Left lung (tissue), 10 donors: ENCODE measurements around the gene LRP11. TPM values are rescaled to one million over a fixed set of nuclear protein-coding genes. Genes with fewer than 3 reads are reported as not detected.
A peak's percentile ranks its signal among the peaks of the same experiment; 100 is the strongest.

Experiments
- ATAC-seq: fragments of 200-7000 bp; cut with Tn5 transposase; one replicate; pipeline ENCODE4 v1.9.1; 2020; ENCODE audit warnings: moderate library complexity
- DNase-seq, 4 donors: peaks; one replicate each; pipeline ENCODE4 v3.0.0-alpha.2; 2013 to 2020
- H3K27ac ChIP-seq, 2 donors: fragments of 200-600 bp; sonication (generic) in 1 of 2; one replicate each; pipeline versions ENCODE4 v1.5.0 to v1.8.0; 2020 to 2021
- H3K27me3 ChIP-seq, 2 donors: fragments of 200-600 bp; sonication (generic) in 1 of 2; one replicate each; pipeline versions ENCODE4 v1.5.0 to v1.8.0; 2020 to 2021
- H3K36me3 ChIP-seq, 2 donors: fragments of 200-600 bp; sonication (generic) in 1 of 2; one replicate each; pipeline versions ENCODE4 v1.5.0 to v1.8.0; 2020 to 2021
- H3K4me1 ChIP-seq, 2 donors: fragments of 200-600 bp; one replicate each; pipeline ENCODE4 v1.8.0; 2021
- H3K4me3 ChIP-seq, 2 donors: fragments of 200-600 bp; sonication (generic) in 1 of 2; one replicate each; pipeline versions ENCODE4 v1.5.0 to v1.8.0; 2020 to 2021; ENCODE audit warnings: mild to moderate bottlenecking in 1 of 2
- H3K9me3 ChIP-seq, 2 donors: fragments of 200-600 bp; sonication (generic) in 1 of 2; one replicate each; pipeline versions ENCODE4 v1.5.0 to v1.8.0; 2020 to 2021
- intact Hi-C, 2 donors: fragments of 100-400 bp; cut with DNase I; formaldehyde crosslinking; loops; one replicate each; pipeline versions ENCODE4 v1.11.2 to v1.14.2; 2022
- polyA plus RNA-seq, 6 donors: library from polyadenylated mRNA; unstranded; fragments of 120-200 nt; gene quantifications; one replicate each; pipeline ENCODE4 v1.2.1, GENCODE V29; 2013; ENCODE audit not compliant: insufficient read length in 6 of 6
- total RNA-seq, 2 donors: library from RNA; stranded (reverse); fragmentation: NEBNext Ultra II Directional; extraction: Animal tissue kit (Norgen Biotek cat#: 25700); gene quantifications; one replicate each; pipeline ENCODE4 v1.2.1, GENCODE V29; 2021
- TF ChIP-seq, protein P1 (sequence below), 2 donors: fragments of 200-600 bp; sonication (generic) in 1 of 2; IDR thresholded peaks; one replicate each; pipeline versions ENCODE4 v1.5.0 to v1.8.0; 2021; ENCODE audit warnings: antibody characterized with exemption in 2 of 2
- donor health status: DM: no; HTN: yes; CAD: no.
- donor health status: DM: no; HTN: no; CAD: no.

The LRP11 gene
- total and polyA plus RNA-seq, 8 donors: 30.1 to 42.6 (median 36.4) TPM

DNA sequence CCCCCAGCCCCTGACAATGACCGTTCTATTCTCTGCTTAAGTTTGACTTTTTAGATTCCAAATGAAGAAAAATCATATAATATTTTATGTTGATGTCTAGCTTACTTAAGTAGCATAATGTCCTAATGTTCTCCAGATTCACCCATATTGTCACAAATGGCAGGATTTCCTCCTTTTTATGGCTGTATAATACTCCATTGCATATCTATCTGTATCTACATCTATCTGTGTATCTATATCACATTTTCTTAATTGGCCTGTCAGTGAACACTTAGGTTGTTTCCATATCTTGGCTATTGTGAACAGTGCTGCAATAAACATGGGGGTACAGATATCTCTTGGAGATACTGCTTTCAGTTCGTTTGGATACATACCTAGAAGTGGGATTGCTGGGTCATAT lies 7.0 kb upstream of the LRP11 start:
- Histone ChIP-seq H3K27me3 (no peaks in the 10 kb centered on the region), H3K9me3 (no peaks in the 10 kb centered on the region), H3K4me1 (no peaks in the 10 kb centered on the region), H3K36me3 (no peaks in the 10 kb centered on the region), H3K4me3 (no peak overlapping the region), H3K27ac (no peak overlapping the region)
- DNase-seq (no peak), ATAC-seq (no peak)
- TF ChIP-seq, protein P1, sequence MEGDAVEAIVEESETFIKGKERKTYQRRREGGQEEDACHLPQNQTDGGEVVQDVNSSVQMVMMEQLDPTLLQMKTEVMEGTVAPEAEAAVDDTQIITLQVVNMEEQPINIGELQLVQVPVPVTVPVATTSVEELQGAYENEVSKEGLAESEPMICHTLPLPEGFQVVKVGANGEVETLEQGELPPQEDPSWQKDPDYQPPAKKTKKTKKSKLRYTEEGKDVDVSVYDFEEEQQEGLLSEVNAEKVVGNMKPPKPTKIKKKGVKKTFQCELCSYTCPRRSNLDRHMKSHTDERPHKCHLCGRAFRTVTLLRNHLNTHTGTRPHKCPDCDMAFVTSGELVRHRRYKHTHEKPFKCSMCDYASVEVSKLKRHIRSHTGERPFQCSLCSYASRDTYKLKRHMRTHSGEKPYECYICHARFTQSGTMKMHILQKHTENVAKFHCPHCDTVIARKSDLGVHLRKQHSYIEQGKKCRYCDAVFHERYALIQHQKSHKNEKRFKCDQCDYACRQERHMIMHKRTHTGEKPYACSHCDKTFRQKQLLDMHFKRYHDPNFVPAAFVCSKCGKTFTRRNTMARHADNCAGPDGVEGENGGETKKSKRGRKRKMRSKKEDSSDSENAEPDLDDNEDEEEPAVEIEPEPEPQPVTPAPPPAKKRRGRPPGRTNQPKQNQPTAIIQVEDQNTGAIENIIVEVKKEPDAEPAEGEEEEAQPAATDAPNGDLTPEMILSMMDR (IDR thresholded peaks at IDR 0.05): no peak
- intact Hi-C loops: no loop called here

DNA sequence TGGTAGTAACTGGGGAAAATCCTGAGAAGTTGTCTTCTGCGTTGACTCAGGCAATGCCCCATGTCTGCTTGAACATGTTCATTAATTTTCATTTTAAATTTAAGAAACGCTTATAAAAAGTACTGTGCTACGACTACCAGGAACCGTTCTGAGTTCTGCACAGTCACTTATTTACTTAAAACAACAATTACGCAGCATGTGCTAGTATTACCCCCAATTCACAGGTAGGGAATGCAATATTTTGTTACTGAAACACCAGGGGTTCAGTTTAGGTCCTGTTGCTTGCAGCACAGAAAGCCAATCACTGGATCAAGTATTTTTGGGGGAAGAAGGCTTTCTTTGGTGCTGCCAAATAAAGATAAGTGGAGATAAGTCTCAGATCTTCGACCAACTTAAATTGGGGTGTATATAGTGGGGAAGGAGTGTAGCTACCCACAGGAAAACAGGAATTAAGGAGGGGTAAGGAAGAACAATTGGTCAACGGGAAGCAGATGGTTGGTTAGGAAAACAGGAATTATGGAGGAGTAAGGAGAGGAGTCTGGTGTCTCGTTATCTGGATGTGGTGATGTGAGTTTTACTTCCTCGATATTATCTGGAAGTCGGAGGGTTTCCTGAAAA lies 5.2 kb upstream of the LRP11 start:
- TF ChIP-seq, protein P1 (IDR thresholded peaks at IDR 0.05): no peak
- Histone ChIP-seq H3K4me1 (peaks cover 5 to 9% of the 10 kb centered on the region in 2 donors), H3K9me3 (no peaks in the 10 kb centered on the region), H3K4me3 (no peak overlapping the region), H3K27ac (no peak overlapping the region), H3K27me3 (no peaks in the 10 kb centered on the region), H3K36me3 (no peaks in the 10 kb centered on the region)
- DNase-seq (no peak), ATAC-seq (no peak)
- intact Hi-C loops: no loop called here

DNA sequence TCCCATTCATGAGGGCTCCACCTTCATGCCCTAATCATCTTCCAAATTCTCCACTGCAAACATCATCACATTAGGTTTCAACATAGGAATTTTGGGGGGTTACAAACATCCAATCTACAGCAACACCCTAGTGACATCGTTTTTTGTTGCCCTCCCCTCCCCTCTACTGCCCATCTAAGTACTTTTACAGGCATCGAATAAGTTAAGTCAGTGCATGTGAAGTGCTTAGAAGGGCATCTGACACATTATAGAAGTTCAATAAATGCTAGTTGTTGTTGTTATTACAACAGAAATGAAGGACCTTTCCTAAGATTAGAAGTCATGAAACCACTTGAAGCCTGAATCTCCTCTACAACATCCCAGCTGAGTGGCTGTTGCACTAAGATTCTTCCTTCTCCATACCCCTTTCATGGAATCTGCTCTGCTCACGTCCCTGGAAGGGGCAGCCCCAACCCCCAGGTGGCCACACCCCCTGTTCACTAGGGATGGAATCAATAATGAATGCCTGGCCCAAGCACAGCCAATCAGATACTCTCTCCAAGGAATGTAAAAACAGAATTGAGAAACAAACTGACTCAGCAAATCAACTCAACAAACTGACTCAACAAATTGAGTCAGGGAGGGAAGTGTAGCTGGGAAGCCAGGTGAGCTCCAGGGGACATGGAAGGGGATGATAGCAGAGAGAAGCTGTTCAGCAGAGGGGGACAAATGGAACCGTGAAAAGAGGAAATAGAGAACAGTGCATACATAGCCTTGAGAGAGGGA lies 3.9 kb upstream of the LRP11 start:
- intact Hi-C loops: no loop called here

DNA sequence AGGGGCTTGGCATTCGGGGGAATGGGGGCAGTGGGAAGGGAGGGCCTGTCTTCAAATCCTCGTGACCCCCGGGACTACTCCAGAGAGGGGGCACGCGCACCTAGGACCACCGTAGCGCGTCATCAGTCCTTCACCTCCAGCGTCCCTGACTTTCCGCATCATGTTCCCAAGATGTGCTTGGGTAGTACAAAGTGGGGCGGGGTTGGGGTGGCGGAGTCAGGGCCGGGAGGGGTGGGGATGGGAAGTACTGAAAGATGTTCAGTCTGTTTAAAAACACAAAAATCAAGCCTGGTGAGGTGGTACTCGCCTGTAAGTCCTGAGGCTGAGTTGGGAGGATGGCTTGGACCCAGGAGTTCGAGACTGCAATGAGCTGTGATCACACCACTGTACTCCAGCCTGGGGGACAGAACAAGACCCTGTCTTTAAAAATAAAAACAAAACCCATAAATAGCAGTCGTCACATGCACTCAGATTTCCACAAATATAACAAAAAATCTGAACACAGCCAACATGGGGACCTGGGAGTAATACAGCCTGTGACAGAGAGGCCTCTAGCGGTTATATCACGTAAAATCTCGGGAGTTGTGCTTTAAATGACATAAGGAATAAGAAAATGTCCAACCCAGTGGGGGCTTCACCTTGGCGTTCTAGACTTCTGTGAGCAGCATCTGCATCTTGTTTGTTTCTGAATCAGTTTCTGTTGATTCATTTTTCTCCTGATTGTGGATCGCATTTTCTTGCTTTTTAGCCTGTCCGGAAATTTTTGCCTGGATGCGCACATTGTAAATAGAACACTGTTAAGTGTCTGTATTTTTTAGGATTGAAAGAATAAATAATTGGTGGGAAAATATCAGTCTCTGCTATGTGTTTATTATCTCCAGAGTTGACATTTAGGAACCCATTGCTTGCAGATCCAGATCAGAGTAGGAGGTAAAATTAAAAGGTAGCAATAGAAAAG lies 698 bp upstream of the LRP11 start:
- ATAC-seq (peak; percentile 66), DNase-seq (peak in 2 of 4 donors; percentile 51 to 77)
- peak overlapping the region; percentile 64 to 70 for H3K4me3 ChIP-seq
- intact Hi-C loops: no loop called here
- no peaks in the 10 kb centered on the region for H3K36me3 ChIP-seq
- H3K4me1 ChIP-seq: peaks cover 6 to 30% of the 10 kb centered on the region in 2 donors
- peak overlapping the region; percentile 84 to 92 for H3K27ac ChIP-seq
- TF ChIP-seq, protein P1 (IDR thresholded peaks at IDR 0.05): peak; percentile 41 to 53
- H3K9me3 ChIP-seq: no peaks in the 10 kb centered on the region
- peaks cover 0 to 20% of the 10 kb centered on the region in 2 donors for H3K27me3 ChIP-seq

More for the DNA sequence above, 3.9 kb upstream of the LRP11 start:
- TF ChIP-seq, protein P1 (IDR thresholded peaks at IDR 0.05): no peak
- Histone ChIP-seq H3K4me3 (no peak overlapping the region), H3K4me1 (peaks cover 6 to 12% of the 10 kb centered on the region in 2 donors), H3K27ac (no peak overlapping the region), H3K9me3 (no peaks in the 10 kb centered on the region), H3K27me3 (peaks cover 0 to 9% of the 10 kb centered on the region in 2 donors), H3K36me3 (no peaks in the 10 kb centered on the region)
- DNase-seq (no peak), ATAC-seq (no peak)
